IMR-90 (cell line): ENCODE measurements around the gene CRISPLD2. TPM values are rescaled to one million over a fixed set of nuclear protein-coding genes. Genes with fewer than 3 reads are reported as not detected.

Source experiments
- ATAC-seq: fragments of 200-7000 bp; cut with Tn5 transposase; 2 replicates; pipeline ENCODE4 v1.9.1; 2020; ENCODE audit warnings: low read depth, mild to moderate bottlenecking, moderate library complexity
- BruUV-seq: library from RNA; stranded (reverse); fragments of 400-500 nt; replicated peaks from 2 replicates; lab custom pipeline; 2021; lab: Mats Ljungman, UMichigan
- CTCF ChIA-PET: fragments of 300-600 bp; formaldehyde crosslinking; extraction: SDS; loops from one replicate; lab custom pipeline; 2021; ENCODE audit warnings: antibody characterized with exemption; lab: Yijun Ruan, JAX
- POLR2A ChIA-PET: fragments of 300-600 bp; sonication (Branson Sonifier 250); formaldehyde crosslinking; loops from one replicate; lab custom pipeline; 2022; ENCODE audit warnings: antibody characterized with exemption; ENCODE audit not compliant: unreplicated experiment; lab: Charles Lee
- DNase-seq: peaks from one replicate; pipeline ENCODE4 v3.0.0; 2013
- H2AFZ ChIP-seq: replicated peaks from 2 replicates; pipeline ENCODE3; 2013; ENCODE audit warnings: low read length, mild to moderate bottlenecking; ENCODE audit not compliant: poor library complexity
- H2AK5ac ChIP-seq: 2 replicates; pipeline ENCODE4 v1.6.1; 2013; ENCODE audit warnings: low read depth, low read length, inconsistent platforms
- H2AK9ac ChIP-seq: replicated peaks from 2 replicates; pipeline ENCODE3; 2013; ENCODE audit warnings: mild to moderate bottlenecking, low read depth, low read length, moderate library complexity; ENCODE audit not compliant: poor library complexity
- H2BK120ac ChIP-seq: 2 replicates; pipeline ENCODE4 v1.6.1; 2013; ENCODE audit warnings: low read depth, low read length, inconsistent platforms
- H2BK15ac ChIP-seq: 3 replicates; pipeline ENCODE4 v1.6.1; 2013; ENCODE audit warnings: low read depth, low read length, inconsistent platforms
- H2BK20ac ChIP-seq: 2 replicates; pipeline ENCODE4 v1.6.1; 2013; ENCODE audit warnings: low read depth, mild to moderate bottlenecking, inconsistent platforms, low read length, moderate library complexity
- H2BK5ac ChIP-seq: 2 replicates; pipeline ENCODE4 v1.6.1; 2013; ENCODE audit warnings: mild to moderate bottlenecking, low read depth, low read length, inconsistent platforms; ENCODE audit not compliant: poor library complexity, severe bottlenecking
- H3K14ac ChIP-seq: replicated peaks from 2 replicates; pipeline ENCODE4 v1.6.1; 2013; ENCODE audit warnings: low read depth, low read length, inconsistent platforms
- H3K18ac ChIP-seq: 2 replicates; pipeline ENCODE4 v1.6.1; 2013; ENCODE audit warnings: low read depth, low read length, control low read depth
- H3K23ac ChIP-seq: 2 replicates; pipeline ENCODE4 v1.6.1; 2013; ENCODE audit warnings: low read depth, low read length, inconsistent platforms
- H3K27ac ChIP-seq: 2 replicates; pipeline ENCODE4 v1.5.1; 2013; ENCODE audit warnings: mild to moderate bottlenecking, control low read depth, low read length; ENCODE audit not compliant: insufficient read depth
- H3K27me3 ChIP-seq: 2 replicates; pipeline ENCODE4 v1.6.1; 2013; ENCODE audit warnings: low read length; ENCODE audit not compliant: control insufficient read depth, insufficient read depth
- H3K36me3 ChIP-seq: 2 replicates; pipeline ENCODE4 v1.6.1; 2013; ENCODE audit warnings: low read length, mixed read lengths; ENCODE audit not compliant: control insufficient read depth, insufficient read depth
- H3K4ac ChIP-seq: 2 replicates; pipeline ENCODE4 v1.6.1; 2013; ENCODE audit warnings: low read depth, low read length, inconsistent platforms
- H3K4me1 ChIP-seq: 2 replicates; pipeline ENCODE4 v1.6.1; 2013; ENCODE audit warnings: low read length, mixed read lengths; ENCODE audit not compliant: control insufficient read depth, insufficient read depth
- H3K4me2 ChIP-seq: 2 replicates; pipeline ENCODE4 v1.6.1; 2013; ENCODE audit warnings: low read depth, mild to moderate bottlenecking, control low read depth, low read length, moderate library complexity
- H3K4me3 ChIP-seq: 2 replicates; pipeline ENCODE4 v1.5.1; 2013; ENCODE audit warnings: low read depth, mild to moderate bottlenecking, control low read depth, low read length, moderate library complexity; ENCODE audit not compliant: insufficient read depth
- H3K56ac ChIP-seq: 2 replicates; pipeline ENCODE4 v1.6.1; 2013; ENCODE audit warnings: low read length, inconsistent platforms; ENCODE audit not compliant: insufficient read depth; ENCODE audit errors: extremely low read depth
- H3K79me1 ChIP-seq, 2 experiments: 2 replicates each; pipeline ENCODE4 v1.6.1; 2013; ENCODE audit warnings: low read length in 2 of 2, inconsistent platforms in 1 of 2, low read depth in 1 of 2
- H3K9ac ChIP-seq: 2 replicates; pipeline ENCODE4 v1.6.1; 2013; ENCODE audit warnings: low read depth, low read length, control low read depth
- H3K9me1 ChIP-seq: 2 replicates; pipeline ENCODE4 v1.6.1; 2013; ENCODE audit warnings: low read length, inconsistent platforms; ENCODE audit not compliant: insufficient read depth
- H3K9me3 ChIP-seq: 2 replicates; pipeline ENCODE4 v1.6.1; 2013; ENCODE audit warnings: low read length; ENCODE audit not compliant: control insufficient read depth, insufficient read depth
- H4K20me1 ChIP-seq: 2 replicates; pipeline ENCODE4 v1.6.1; 2013; ENCODE audit warnings: low read length, inconsistent platforms; ENCODE audit not compliant: insufficient read depth
- H4K5ac ChIP-seq: 2 replicates; pipeline ENCODE4 v1.6.1; 2013; ENCODE audit warnings: mild to moderate bottlenecking, low read depth, low read length, control low read depth
- H4K8ac ChIP-seq, 2 experiments: 2 replicates each; pipeline ENCODE4 v1.6.1; 2013; ENCODE audit warnings: low read depth in 2 of 2, low read length in 2 of 2, control low read depth in 1 of 2, inconsistent platforms in 1 of 2
- H4K91ac ChIP-seq: 2 replicates; pipeline ENCODE4 v1.6.1; 2013; ENCODE audit warnings: low read depth, low read length, inconsistent platforms; ENCODE audit not compliant: insufficient read depth
- BHLHE40 ChIP-seq: fragments of 150-350 bp; IDR thresholded peaks from 2 replicates; pipeline ENCODE4 v1.6.1; 2016; ENCODE audit warnings: mild to moderate bottlenecking, low read depth, low read length
- CEBPB ChIP-seq: IDR thresholded peaks from 2 replicates; pipeline ENCODE4 v1.6.1; 2012; ENCODE audit warnings: low read depth, low read length, improper control_type of control experiment
- CHD1 ChIP-seq: IDR thresholded peaks from 2 replicates; pipeline ENCODE4 v1.6.1; 2012; ENCODE audit warnings: low read depth, low read length, improper control_type of control experiment
- FOS ChIP-seq: fragments of 150-350 bp; IDR thresholded peaks from 2 replicates; pipeline ENCODE4 v1.6.1; 2016; ENCODE audit warnings: low read depth, low read length
- MAFK ChIP-seq: IDR thresholded peaks from 2 replicates; pipeline ENCODE4 v1.6.1; 2012; ENCODE audit warnings: low read depth, low read length, improper control_type of control experiment
- MAZ ChIP-seq: IDR thresholded peaks from 2 replicates; pipeline ENCODE4 v1.6.1; 2012; ENCODE audit warnings: low read depth, mild to moderate bottlenecking, low read length, improper control_type of control experiment, moderate library complexity, borderline replicate concordance
- MXI1 ChIP-seq: IDR thresholded peaks from 2 replicates; pipeline ENCODE4 v1.6.1; 2012; ENCODE audit warnings: low read depth, mild to moderate bottlenecking, low read length, moderate library complexity, borderline replicate concordance
- NFE2L2 ChIP-seq: fragments of 150-350 bp; IDR thresholded peaks from 2 replicates; pipeline ENCODE4 v1.6.1; 2016; ENCODE audit warnings: low read depth, mild to moderate bottlenecking, low read length
- POLR2A ChIP-seq: IDR thresholded peaks from 2 replicates; pipeline ENCODE4 v1.6.1; 2012; ENCODE audit warnings: mild to moderate bottlenecking, low read depth, low read length
- RAD21 ChIP-seq: IDR thresholded peaks from 2 replicates; pipeline ENCODE4 v1.6.1; 2012; ENCODE audit warnings: low read length, improper control_type of control experiment
- RCOR1 ChIP-seq: IDR thresholded peaks from 2 replicates; pipeline ENCODE4 v1.6.1; 2012; ENCODE audit warnings: mild to moderate bottlenecking, low read length, improper control_type of control experiment; ENCODE audit not compliant: insufficient replicate concordance
- RFX5 ChIP-seq: IDR thresholded peaks from 2 replicates; pipeline ENCODE4 v1.8.0; 2012; ENCODE audit warnings: low read depth, mild to moderate bottlenecking, low read length, moderate library complexity
- SMC3 ChIP-seq: fragments of 150-350 bp; IDR thresholded peaks from 2 replicates; pipeline ENCODE4 v1.6.1; 2016; ENCODE audit warnings: low read depth, mild to moderate bottlenecking, antibody characterized with exemption, low read length, moderate library complexity
- WGBS, 2 experiments: methylation state at CpG; one replicate each; pipeline versions ENCODE4 v1.1.5 to v1.1.7; 2013; ENCODE audit warnings: missing lambda C conversion rate in 2 of 2; ENCODE audit not compliant: insufficient read length in 1 of 2; ENCODE audit errors: extremely low coverage in 2 of 2; 5-methylcytosine and 5-hydroxymethylcytosine counted together
- dilution Hi-C: fragments of 300-500 bp; cut with HindIII; formaldehyde crosslinking; loops from one replicate; pipeline ENCODE4 v1.14.3; 2018; ENCODE audit warnings: low sequenced_read_pairs; ENCODE audit not compliant: unreplicated experiment
- in situ Hi-C: fragments of 300-500 bp; cut with MboI; formaldehyde crosslinking; loops from 3 replicates; pipeline ENCODE4 v1.14.3; 2019; ENCODE audit warnings: low sequenced_read_pairs, inconsistent platforms, mixed read lengths
- intact Hi-C: fragments of 100-400 bp; cut with micrococcal nuclease; formaldehyde crosslinking; loops from 2 replicates; pipeline ENCODE4 v1.10.0; 2022
- polyA plus RNA-seq, 3 experiments: library from polyadenylated mRNA; depleted of rRNA; stranded (reverse); fragments of >200 nt; gene quantifications; 2 replicates each; pipeline ENCODE4 v1.2.3, GENCODE V29; 2012; ENCODE audit warnings: low replicate concordance in 1 of 3
- total RNA-seq: library from RNA; depleted of rRNA; stranded (reverse); fragments of >200 nt; gene quantifications from 2 replicates; pipeline ENCODE4 v1.2.3, GENCODE V29; 2012
- TF ChIP-seq, protein P1 (sequence below): conservative IDR thresholded peaks from 2 replicates; pipeline ENCODE4 v1.5.1; 2012; ENCODE audit warnings: mild to moderate bottlenecking, low read depth, low read length, improper control_type of control experiment
- TF ChIP-seq, protein P2 (sequence below): fragments of 150-350 bp; IDR thresholded peaks from 2 replicates; pipeline ENCODE4 v1.6.1; 2016; ENCODE audit warnings: low read depth, mild to moderate bottlenecking, low read length, moderate library complexity, borderline replicate concordance
- TF ChIP-seq, protein P3 (sequence below): fragments of 150-350 bp; IDR thresholded peaks from 2 replicates; pipeline ENCODE4 v1.6.1; 2017; ENCODE audit warnings: mild to moderate bottlenecking, antibody characterized with exemption, low read length, low read depth

Gene CRISPLD2
- total and polyA plus RNA-seq, 2 of the 4 experiments (the other 2 are of a cell fraction) = 23.1 to 37.5 TPM

DNA sequence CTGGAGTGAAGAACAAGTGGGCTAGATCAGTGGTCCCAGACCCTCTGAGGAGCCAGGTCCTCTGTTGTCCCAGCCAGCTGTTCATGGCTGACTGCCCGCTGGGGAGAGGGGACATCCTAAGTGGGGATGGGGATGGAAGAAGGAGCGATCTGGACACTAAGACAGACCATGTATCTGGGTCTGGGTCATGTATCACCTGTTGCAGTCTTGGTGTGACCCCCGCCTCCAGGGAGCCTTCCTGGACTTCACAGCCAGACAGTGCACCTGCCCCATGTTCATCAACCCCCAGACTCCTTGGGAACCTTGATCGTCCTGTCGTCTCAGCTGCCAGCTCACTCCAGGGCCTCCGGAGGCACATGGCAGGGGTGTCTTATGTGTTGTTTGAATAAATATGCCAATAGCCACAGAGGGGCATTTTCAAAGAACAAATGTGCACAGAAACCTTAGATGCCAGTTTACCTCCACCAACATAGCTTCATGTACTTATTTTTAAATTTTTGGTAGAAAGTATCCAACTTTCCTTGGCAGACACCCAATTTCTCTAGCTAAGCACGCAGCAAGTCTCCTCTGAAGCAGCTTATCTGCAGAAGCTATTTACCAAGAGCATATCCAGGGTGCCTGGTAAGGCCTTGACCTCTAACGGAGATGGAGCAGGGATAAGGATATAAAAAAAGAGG, 43.2 kb downstream of the CRISPLD2 start:
- BruUV-seq = no TSS peak
- Histone ChIP-seq H2AK9ac (no peak overlapping the region), H3K56ac (no peak overlapping the region), H3K36me3 (peaks cover 58% of the 10 kb centered on the region), H3K79me1 (no peaks in the 10 kb centered on the region; a peak in 1 of 4 replicates), H3K23ac (no peak overlapping the region), H2BK20ac (no peak overlapping the region), H2BK5ac (no peak overlapping the region), H3K14ac (no peak overlapping the region), H3K27me3 (no peaks in the 10 kb centered on the region), H3K9me3 (peaks cover 12% of the 10 kb centered on the region), H2BK15ac (no peak overlapping the region), H2AFZ (no peak overlapping the region), H3K4ac (no peak overlapping the region), H3K9me1 (peaks cover 3% of the 10 kb centered on the region; the same call in 1 of the 2 replicates), H3K4me2 (no peak overlapping the region), H3K18ac (no peak overlapping the region), H2AK5ac (no peak overlapping the region), H4K8ac (no peak overlapping the region), H4K91ac (no peak overlapping the region), H3K9ac (no peak overlapping the region), H3K4me1 (no peaks in the 10 kb centered on the region), H3K27ac (no peak overlapping the region), H4K20me1 (peaks cover 3% of the 10 kb centered on the region; the same call in 1 of the 2 replicates), H3K4me3 (no peak overlapping the region), H2BK120ac (no peak overlapping the region), H4K5ac (no peak overlapping the region)
- dilution Hi-C loops (no loop called here), intact Hi-C loops (no loop called here), in situ Hi-C loops (no loop called here)
- DNase-seq (no peak), ATAC-seq (no peak)
- TF ChIP-seq MXI1 (no peak), MAFK (no peak), FOS (no peak), MAZ (no peak), CHD1 (no peak), RFX5 (no peak), RAD21 (no peak), CEBPB (no peak), RCOR1 (no peak), POLR2A (no peak), NFE2L2 (no peak), BHLHE40 (no peak), SMC3 (no peak)
- TF ChIP-seq, protein P1, sequence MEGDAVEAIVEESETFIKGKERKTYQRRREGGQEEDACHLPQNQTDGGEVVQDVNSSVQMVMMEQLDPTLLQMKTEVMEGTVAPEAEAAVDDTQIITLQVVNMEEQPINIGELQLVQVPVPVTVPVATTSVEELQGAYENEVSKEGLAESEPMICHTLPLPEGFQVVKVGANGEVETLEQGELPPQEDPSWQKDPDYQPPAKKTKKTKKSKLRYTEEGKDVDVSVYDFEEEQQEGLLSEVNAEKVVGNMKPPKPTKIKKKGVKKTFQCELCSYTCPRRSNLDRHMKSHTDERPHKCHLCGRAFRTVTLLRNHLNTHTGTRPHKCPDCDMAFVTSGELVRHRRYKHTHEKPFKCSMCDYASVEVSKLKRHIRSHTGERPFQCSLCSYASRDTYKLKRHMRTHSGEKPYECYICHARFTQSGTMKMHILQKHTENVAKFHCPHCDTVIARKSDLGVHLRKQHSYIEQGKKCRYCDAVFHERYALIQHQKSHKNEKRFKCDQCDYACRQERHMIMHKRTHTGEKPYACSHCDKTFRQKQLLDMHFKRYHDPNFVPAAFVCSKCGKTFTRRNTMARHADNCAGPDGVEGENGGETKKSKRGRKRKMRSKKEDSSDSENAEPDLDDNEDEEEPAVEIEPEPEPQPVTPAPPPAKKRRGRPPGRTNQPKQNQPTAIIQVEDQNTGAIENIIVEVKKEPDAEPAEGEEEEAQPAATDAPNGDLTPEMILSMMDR = no peak
- TF ChIP-seq, protein P2, sequence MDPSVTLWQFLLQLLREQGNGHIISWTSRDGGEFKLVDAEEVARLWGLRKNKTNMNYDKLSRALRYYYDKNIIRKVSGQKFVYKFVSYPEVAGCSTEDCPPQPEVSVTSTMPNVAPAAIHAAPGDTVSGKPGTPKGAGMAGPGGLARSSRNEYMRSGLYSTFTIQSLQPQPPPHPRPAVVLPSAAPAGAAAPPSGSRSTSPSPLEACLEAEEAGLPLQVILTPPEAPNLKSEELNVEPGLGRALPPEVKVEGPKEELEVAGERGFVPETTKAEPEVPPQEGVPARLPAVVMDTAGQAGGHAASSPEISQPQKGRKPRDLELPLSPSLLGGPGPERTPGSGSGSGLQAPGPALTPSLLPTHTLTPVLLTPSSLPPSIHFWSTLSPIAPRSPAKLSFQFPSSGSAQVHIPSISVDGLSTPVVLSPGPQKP = no peak
- TF ChIP-seq, protein P3, sequence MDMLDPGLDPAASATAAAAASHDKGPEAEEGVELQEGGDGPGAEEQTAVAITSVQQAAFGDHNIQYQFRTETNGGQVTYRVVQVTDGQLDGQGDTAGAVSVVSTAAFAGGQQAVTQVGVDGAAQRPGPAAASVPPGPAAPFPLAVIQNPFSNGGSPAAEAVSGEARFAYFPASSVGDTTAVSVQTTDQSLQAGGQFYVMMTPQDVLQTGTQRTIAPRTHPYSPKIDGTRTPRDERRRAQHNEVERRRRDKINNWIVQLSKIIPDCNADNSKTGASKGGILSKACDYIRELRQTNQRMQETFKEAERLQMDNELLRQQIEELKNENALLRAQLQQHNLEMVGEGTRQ = no peak
- WGBS, 2 experiments = no CpG with 5 or more reads among the region's 8 CpGs
- ChIA-PET CTCF (no interaction called here), POLR2A (no interaction called here)
